ENCODE measurements around the gene N4BP2L2.

The N4BP2L2 gene

GRCh38 chr13:32496599-32497160 lies 41.9 kb downstream of the N4BP2L2 start:
- no peaks in the 10 kb centered on the region for H3K4me1 ChIP-seq (ENCODE audit: low read depth, poor library complexity, severe bottlenecking)
- H4K20me1 ChIP-seq (ENCODE audit: insufficient read depth) = no peaks in the 10 kb centered on the region
- TF ChIP-seq, protein P1, sequence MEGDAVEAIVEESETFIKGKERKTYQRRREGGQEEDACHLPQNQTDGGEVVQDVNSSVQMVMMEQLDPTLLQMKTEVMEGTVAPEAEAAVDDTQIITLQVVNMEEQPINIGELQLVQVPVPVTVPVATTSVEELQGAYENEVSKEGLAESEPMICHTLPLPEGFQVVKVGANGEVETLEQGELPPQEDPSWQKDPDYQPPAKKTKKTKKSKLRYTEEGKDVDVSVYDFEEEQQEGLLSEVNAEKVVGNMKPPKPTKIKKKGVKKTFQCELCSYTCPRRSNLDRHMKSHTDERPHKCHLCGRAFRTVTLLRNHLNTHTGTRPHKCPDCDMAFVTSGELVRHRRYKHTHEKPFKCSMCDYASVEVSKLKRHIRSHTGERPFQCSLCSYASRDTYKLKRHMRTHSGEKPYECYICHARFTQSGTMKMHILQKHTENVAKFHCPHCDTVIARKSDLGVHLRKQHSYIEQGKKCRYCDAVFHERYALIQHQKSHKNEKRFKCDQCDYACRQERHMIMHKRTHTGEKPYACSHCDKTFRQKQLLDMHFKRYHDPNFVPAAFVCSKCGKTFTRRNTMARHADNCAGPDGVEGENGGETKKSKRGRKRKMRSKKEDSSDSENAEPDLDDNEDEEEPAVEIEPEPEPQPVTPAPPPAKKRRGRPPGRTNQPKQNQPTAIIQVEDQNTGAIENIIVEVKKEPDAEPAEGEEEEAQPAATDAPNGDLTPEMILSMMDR (conservative IDR thresholded peaks at IDR 0.05; ENCODE audit: low read depth, low read length) = no peak
- no peaks in the 10 kb centered on the region for H3K79me2 ChIP-seq (ENCODE audit: insufficient read depth, low read depth)
- H3K4me3 ChIP-seq (IDR thresholded peaks at IDR 0.05; ENCODE audit: insufficient read depth, low read depth, low read length) = no peak overlapping the region
- no peak overlapping the region for H3K4me2 ChIP-seq
- H3K27ac ChIP-seq = no peak overlapping the region
- H3K9ac ChIP-seq = no peak overlapping the region
- no peaks in the 10 kb centered on the region for H3K27me3 ChIP-seq (ENCODE audit: insufficient read depth, low read depth)
- no peaks in the 10 kb centered on the region for H3K36me3 ChIP-seq (ENCODE audit: insufficient read depth)
- H2AFZ ChIP-seq (ENCODE audit: low read depth) = no peak overlapping the region

- Histone ChIP-seq H3K4me1 (ENCODE audit: low read depth, poor library complexity, severe bottlenecking) (no peaks in the 10 kb centered on the region), H3K4me2 (no peak overlapping the region), H3K79me2 (ENCODE audit: insufficient read depth, low read depth) (no peaks in the 10 kb centered on the region), H3K36me3 (ENCODE audit: insufficient read depth) (no peaks in the 10 kb centered on the region), H3K9ac (no peak overlapping the region), H3K27ac (no peak overlapping the region), H4K20me1 (ENCODE audit: insufficient read depth) (no peaks in the 10 kb centered on the region), H3K27me3 (ENCODE audit: insufficient read depth, low read depth) (no peaks in the 10 kb centered on the region), H2AFZ (ENCODE audit: low read depth) (no peak overlapping the region), H3K4me3 (IDR thresholded peaks at IDR 0.05; ENCODE audit: insufficient read depth, low read depth, low read length) (no peak overlapping the region)
- TF ChIP-seq, protein P1 (conservative IDR thresholded peaks at IDR 0.05; ENCODE audit: low read depth, low read length) = no peak
Observed at GRCh38 chr13:32495841-32496240, 42.8 kb downstream of the N4BP2L2 start.

- Histone ChIP-seq H3K4me2 (no peak overlapping the region), H3K4me1 (ENCODE audit: low read depth, poor library complexity, severe bottlenecking) (no peaks in the 10 kb centered on the region), H2AFZ (ENCODE audit: low read depth) (no peak overlapping the region), H4K20me1 (ENCODE audit: insufficient read depth) (no peaks in the 10 kb centered on the region), H3K9ac (no peak overlapping the region), H3K4me3 (IDR thresholded peaks at IDR 0.05; ENCODE audit: insufficient read depth, low read depth, low read length) (no peak overlapping the region), H3K36me3 (ENCODE audit: insufficient read depth) (no peaks in the 10 kb centered on the region), H3K27me3 (ENCODE audit: insufficient read depth, low read depth) (no peaks in the 10 kb centered on the region), H3K79me2 (ENCODE audit: insufficient read depth, low read depth) (no peaks in the 10 kb centered on the region), H3K27ac (no peak overlapping the region)
- TF ChIP-seq, protein P1 (conservative IDR thresholded peaks at IDR 0.05; ENCODE audit: low read depth, low read length) = no peak
Observed at GRCh38 chr13:32495429-32495828, 43.2 kb downstream of the N4BP2L2 start.

GRCh38 chr13:32491028-32491427 lies 47.6 kb downstream of the N4BP2L2 start:
- TF ChIP-seq, protein P1 (conservative IDR thresholded peaks at IDR 0.05; ENCODE audit: low read depth, low read length) = no peak
- H3K79me2 ChIP-seq (ENCODE audit: insufficient read depth, low read depth) = no peaks in the 10 kb centered on the region
- no peak overlapping the region for H2AFZ ChIP-seq (ENCODE audit: low read depth)
- no peak overlapping the region for H3K27ac ChIP-seq
- H4K20me1 ChIP-seq (ENCODE audit: insufficient read depth) = no peaks in the 10 kb centered on the region
- H3K4me1 ChIP-seq (ENCODE audit: low read depth, poor library complexity, severe bottlenecking) = no peaks in the 10 kb centered on the region
- no peaks in the 10 kb centered on the region for H3K36me3 ChIP-seq (ENCODE audit: insufficient read depth)
- no peaks in the 10 kb centered on the region for H3K27me3 ChIP-seq (ENCODE audit: insufficient read depth, low read depth)
- H3K4me3 ChIP-seq (IDR thresholded peaks at IDR 0.05; ENCODE audit: insufficient read depth, low read depth, low read length) = no peak overlapping the region
- no peak overlapping the region for H3K9ac ChIP-seq
- H3K4me2 ChIP-seq = no peak overlapping the region

Measured in KMS-11 (cell line).